AG20443 (cell line): ENCODE measurements around the gene FUT1.
"Not testable (repeated sequence)": the region's sequence is repeated elsewhere in the genome, so short reads cannot be mapped to it uniquely, and the experiment has no call there.

ENCODE experiments used
- DNase-seq: peaks from one replicate; pipeline ENCODE4 v3.0.0; 2012; ENCODE audit warnings: low spot score, mixed read lengths

Gene FUT1

GRCh38 chr19:48718106-48718505, 34.3 kb downstream of the FUT1 start:
- not testable (repeated sequence) for DNase-seq

DNA sequence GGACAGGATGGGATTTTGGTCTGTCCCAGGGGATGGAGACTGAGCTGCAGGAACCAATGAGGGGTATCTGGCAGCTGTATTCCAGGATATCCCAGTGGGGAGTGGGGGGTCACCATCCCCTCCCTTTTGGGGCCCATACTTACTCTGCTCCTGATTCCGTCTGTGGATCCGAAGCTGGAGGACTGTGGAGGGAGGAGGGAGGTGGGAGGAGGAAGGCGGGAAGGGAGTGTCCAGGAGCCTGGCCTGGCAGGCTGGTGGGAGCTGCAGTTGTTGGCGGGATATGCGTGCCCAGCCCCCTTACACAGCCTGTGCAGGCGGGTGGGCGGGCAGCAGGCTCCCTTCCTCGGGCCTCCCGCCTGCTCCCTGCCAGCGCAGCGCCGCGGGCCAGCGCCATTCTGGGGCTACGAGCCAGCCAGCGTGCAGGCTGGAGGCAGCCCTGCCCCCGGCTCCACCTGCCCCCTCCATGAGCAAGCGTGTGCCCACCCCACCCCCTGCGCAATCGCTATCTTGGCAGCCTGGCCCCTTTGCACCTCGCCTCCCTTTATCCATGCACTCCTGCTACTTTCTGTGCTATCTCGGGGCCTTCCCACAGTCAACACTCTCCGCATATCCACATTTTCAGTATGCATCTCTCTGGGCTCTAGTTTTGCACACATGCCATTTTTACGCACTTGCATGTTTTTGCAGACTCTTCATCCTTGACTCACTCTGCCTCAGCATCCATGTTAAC, 35.7 kb downstream of the FUT1 start:
- peak; percentile 55 for DNase-seq

DNA sequence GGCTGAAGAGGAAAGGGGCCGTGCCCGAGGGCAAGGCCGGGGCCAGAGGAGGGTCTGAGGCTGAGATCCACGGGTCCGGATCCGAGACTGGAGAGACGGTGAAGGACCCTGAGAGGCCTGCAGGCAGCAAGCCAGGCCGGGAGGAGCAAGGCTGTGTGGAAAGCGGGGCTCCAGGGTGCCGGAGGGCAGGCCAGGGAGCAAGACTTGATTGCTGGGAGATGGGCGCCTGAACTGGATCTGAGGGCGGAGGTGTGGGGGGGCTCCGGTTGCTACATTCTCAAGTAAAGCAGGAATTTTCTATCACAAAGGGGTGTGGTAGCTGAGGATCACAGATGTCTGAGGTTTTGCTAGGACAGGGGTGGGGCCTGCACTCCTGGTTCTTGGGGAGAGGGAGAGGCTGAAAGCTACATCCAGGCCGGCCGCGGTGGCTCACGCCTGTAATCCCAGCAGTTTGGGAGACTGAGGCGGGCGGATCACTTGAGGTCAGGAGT, 36.7 kb downstream of the FUT1 start:
- DNase-seq, result no peak

DNA sequence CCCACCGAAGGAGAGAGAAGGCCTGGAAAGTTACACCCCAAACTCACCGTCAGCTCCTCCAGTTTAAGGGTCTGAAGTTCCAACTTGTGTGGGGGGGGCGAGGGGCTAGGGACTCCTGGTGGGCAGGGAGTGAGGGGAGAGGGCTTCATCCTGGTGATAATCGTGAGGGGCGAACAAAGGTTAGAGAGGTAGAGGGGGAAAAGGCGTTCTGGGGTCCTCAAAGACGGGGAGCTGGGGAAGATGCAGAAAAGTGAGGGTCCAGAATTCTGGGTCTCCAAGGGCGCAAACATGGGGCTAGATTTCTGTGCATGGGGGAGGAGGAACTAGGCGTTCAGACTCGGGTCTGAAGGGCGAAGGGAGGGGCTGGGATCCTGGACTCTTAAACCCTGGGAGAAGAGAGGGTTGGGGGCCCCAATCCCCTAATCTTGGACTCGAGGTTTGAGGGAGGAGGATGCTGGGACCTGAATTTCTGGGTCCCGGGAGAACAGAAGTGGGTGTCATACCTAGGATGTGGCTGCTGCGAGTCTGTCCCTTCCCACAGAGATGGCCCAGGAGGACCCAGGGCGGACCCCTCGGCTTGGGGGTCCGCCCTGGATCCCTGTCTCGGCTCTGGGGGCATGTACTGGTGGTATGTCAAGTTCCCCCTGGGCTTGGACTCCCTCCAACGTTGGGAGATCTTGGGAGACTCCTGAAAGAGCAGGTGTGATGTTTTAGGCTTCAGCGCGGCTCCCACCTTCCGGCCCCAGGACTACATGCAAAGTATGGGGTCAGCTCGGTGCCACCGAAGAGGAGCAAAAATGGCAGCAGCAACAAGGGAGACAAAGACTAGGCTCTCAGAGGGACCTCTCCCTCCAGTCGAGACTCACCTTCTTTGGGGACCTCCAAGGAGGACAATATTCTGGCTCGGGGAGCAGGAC, 37.4 kb downstream of the FUT1 start:
- no peak for DNase-seq

DNA sequence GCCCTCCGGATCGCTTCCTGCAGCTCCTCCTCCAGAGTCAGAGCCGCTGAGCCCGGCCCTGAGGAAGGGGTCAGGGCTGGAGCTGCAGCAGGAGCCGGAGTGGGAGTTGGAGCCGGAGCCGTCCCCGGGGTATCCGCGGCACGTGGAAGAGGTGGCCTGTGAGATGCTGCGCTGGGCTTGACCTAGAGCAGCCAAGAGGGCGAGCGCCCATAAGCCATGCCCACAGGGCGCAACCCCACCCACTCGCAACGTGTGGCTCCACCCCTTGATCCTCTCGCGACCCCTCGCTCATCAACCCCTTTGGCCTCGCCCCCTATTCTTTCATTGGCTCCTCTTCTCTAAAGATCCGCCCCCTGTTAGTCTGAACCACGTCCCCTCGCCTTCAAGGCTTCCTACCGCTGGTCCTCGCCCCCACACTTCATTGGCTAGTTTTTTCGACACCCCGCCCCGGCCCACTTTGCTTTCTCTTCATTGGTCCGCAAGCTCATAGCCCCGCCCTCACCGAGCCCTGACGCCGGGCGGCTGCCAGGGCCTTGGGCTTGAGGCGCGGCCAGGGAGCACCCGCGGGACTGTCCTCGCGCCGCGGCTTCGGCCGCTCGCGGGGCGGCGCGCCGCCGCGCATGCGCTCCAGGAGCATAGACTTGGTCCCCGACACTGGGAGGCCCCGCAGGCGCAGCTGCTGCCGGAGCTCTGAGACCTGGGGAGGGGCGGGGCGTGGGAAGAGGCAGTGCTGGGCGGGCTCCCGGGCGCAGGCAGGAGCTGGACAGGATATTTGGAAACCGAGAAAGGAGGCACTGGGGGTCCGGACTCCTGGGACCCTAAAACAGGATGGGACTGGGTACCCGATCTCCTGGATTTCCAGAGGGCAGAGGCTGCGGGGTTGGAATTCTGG, 38.3 kb downstream of the FUT1 start:
- DNase-seq, result peak; percentile 99

DNA sequence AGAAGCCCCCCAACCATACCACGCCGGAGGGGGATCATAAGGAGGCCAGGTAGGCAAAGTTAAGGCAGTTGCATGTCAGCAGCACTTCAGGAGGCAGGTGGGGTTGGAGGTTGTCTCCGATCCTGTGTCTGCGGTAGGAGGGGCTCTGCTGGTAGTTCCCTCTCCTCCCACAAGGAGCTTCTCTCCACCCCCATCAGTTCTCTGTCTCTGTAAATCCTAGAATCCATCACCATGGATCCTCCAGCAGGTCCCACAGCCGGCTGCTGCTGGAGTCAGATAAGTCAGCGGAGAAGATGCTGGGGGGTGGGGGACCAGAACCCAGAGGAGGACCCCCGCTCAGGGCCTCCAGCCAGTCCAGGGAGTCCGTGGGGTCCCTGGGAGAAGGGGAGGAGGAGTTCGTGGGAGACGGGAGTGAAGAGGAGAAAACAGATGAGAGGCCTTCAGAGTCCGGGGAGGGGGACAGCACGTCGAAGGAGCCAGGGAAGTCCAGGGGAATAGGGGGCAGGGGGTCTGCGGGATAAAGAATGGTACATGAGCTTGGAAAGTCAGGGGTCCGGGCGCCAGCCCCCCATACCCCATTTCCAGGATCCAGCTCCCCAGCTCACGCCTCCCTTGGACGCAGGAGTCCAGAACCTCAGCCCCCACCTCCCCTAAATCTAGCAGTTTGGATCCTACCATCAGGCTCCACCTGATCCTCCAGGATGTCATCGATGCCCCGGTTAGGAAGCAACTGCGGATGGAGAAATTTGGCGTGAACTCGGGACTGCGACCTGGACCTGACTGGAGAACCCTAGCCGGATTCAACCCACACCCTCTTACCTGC, 39.2 kb downstream of the FUT1 start:
- DNase-seq, result no peak

GRCh38 chr19:48711106-48711662, 41.3 kb downstream of the FUT1 start:
- DNase-seq, result no peak

DNA sequence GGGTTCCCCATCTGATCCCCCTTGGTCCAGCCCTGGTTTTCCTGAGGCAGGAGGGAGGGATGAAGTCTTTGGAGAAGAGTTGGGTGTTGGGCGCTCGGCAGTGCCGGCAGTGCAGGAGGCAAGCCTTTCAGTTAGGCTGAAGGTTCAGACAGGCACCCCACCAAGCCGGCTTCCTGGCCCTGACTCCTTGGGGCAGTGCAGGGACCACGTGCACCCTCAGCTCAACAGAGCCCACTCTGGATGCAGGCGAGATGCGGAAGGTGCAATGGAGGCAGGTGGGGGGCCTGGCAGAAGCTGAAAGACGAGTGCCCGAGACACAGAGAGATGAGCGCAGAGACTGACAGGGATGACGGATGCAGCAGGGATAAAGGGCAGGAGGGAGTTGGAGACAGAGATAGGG, 44.0 kb downstream of the FUT1 start:
- DNase-seq, result no peak

- no peak for DNase-seq
Observed at GRCh38 chr19:48705431-48705830, 47.0 kb downstream of the FUT1 start.

DNA sequence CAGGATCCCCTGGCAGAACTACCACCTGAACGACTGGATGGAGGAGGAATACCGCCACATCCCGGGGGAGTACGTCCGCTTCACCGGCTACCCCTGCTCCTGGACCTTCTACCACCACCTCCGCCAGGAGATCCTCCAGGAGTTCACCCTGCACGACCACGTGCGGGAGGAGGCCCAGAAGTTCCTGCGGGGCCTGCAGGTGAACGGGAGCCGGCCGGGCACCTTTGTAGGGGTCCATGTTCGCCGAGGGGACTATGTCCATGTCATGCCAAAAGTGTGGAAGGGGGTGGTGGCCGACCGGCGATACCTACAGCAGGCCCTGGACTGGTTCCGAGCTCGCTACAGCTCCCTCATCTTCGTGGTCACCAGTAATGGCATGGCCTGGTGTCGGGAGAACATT, 49.1 kb downstream of the FUT1 start:
- no peak for DNase-seq

GRCh38 chr19:48702701-48703100, 49.7 kb downstream of the FUT1 start:
- DNase-seq, result no peak

DNA sequence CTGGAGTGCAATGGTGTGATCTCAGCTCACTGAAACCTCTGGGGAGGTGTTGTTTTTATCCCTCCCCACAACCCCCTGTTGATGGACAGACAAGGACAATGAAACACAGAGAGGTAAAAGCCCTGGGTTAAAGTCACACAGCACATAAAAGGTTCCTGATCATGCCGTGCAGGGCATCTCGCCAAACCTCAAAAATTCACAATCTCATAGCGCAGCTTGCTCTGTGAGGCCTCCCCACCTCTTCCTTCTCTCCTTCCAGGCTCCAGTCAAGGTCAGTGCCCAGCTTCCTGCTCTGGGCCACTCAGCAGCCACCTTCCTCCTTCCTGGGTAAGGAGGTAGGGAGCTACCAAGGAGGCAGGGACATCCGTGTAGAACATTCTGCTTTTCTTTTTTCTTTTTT, 54.4 kb downstream of the FUT1 start:
- DNase-seq, result peak; percentile 73
